ENCODE results near the gene UPF2. TPM values are rescaled to one million over a fixed set of nuclear protein-coding genes. Genes with fewer than 3 reads are reported as not detected.
"Not testable (repeated sequence)": the region's sequence is repeated elsewhere in the genome, so short reads cannot be mapped to it uniquely, and the experiment has no call there.

The UPF2 gene
- total RNA-seq, 1 donor from 2014 or later = 19.8 TPM

GRCh38 chr10:12050528-12050927 is 7.9 kb upstream of the UPF2 start:
- intact Hi-C loops (cut with DNase I) = no loop called here
- ATAC-seq (ENCODE audit: poor library complexity) = no peak
- DNase-seq = no peak

- DNase-seq (no peak), ATAC-seq (ENCODE audit: poor library complexity) (no peak)
- intact Hi-C loops (cut with DNase I) = no loop called here
Observed at GRCh38 chr10:12048547-12048946, 5.9 kb upstream of the UPF2 start.

- DNase-seq (no peak), ATAC-seq (ENCODE audit: poor library complexity) (no peak)
- intact Hi-C loops (cut with DNase I) = no loop called here
Observed at GRCh38 chr10:12045596-12045995, 3.0 kb upstream of the UPF2 start.

GRCh38 chr10:12042409-12042796 is 206 bp downstream of the UPF2 start:
- intact Hi-C loops (cut with DNase I) = loop anchor here (2.0 kb wide), 1 partner anchor 26 kb away; the partner anchor contains the start of gene DHTKD1
- DNase-seq = no peak
- ATAC-seq (ENCODE audit: poor library complexity) = peak; percentile 22

- no peak for ATAC-seq (ENCODE audit: poor library complexity)
- intact Hi-C loops (cut with DNase I) = loop anchor here (2.0 kb wide), 1 partner anchor 27 kb away; the partner anchor contains the start of gene DHTKD1
- no peak for DNase-seq
Observed at GRCh38 chr10:12041766-12042408, 722 bp downstream of the UPF2 start.

GRCh38 chr10:12036073-12036655 is 6.4 kb downstream of the UPF2 start:
- DNase-seq (no peak), ATAC-seq (ENCODE audit: poor library complexity) (peak; percentile 22)
- intact Hi-C loops (cut with DNase I) = no loop called here

- DNase-seq = no peak
Observed at GRCh38 chr10:12031404-12031803, 11.2 kb downstream of the UPF2 start.

GRCh38 chr10:12027539-12027938 is 15.1 kb downstream of the UPF2 start:
- intact Hi-C loops (cut with DNase I) = no loop called here
- ATAC-seq (ENCODE audit: poor library complexity) = no peak
- DNase-seq = no peak

More at GRCh38 chr10:12031404-12031803, 11.2 kb downstream of the UPF2 start:
- ATAC-seq (ENCODE audit: poor library complexity) = no peak
- intact Hi-C loops (cut with DNase I) = no loop called here

GRCh38 chr10:12025591-12025990 is 17.0 kb downstream of the UPF2 start:
- no peak for ATAC-seq (ENCODE audit: poor library complexity)
- intact Hi-C loops (cut with DNase I) = no loop called here

GRCh38 chr10:12022580-12023257 is 19.9 kb downstream of the UPF2 start:
- no peak for DNase-seq
- intact Hi-C loops (cut with DNase I) = no loop called here

More at GRCh38 chr10:12025591-12025990, 17.0 kb downstream of the UPF2 start:
- DNase-seq = no peak

GRCh38 chr10:12020574-12020973 is 22.0 kb downstream of the UPF2 start:
- intact Hi-C loops (cut with DNase I) = no loop called here
- ATAC-seq (ENCODE audit: poor library complexity) (no peak), DNase-seq (no peak)

More at GRCh38 chr10:12022580-12023257, 19.9 kb downstream of the UPF2 start:
- ATAC-seq (ENCODE audit: poor library complexity) = no peak

- DNase-seq = no peak
- intact Hi-C loops (cut with DNase I) = no loop called here
- ATAC-seq (ENCODE audit: poor library complexity) = no peak
Observed at GRCh38 chr10:12019283-12019971, 23.2 kb downstream of the UPF2 start.

GRCh38 chr10:12018438-12019282 is 23.9 kb downstream of the UPF2 start:
- ATAC-seq (ENCODE audit: poor library complexity) (no peak), DNase-seq (no peak)
- intact Hi-C loops (cut with DNase I) = no loop called here

GRCh38 chr10:12013926-12014325 is 28.7 kb downstream of the UPF2 start:
- no peak for DNase-seq
- ATAC-seq (ENCODE audit: poor library complexity) = no peak
- intact Hi-C loops (cut with DNase I) = no loop called here

GRCh38 chr10:12013391-12013790 is 29.2 kb downstream of the UPF2 start:
- ATAC-seq (ENCODE audit: poor library complexity); intact Hi-C loops (cut with DNase I); DNase-seq: not testable (repeated sequence)

- ATAC-seq (ENCODE audit: poor library complexity) (no peak), DNase-seq (no peak)
- intact Hi-C loops (cut with DNase I) = no loop called here
Observed at GRCh38 chr10:12010353-12010752, 32.3 kb downstream of the UPF2 start.

- DNase-seq; intact Hi-C loops (cut with DNase I); ATAC-seq (ENCODE audit: poor library complexity): not testable (repeated sequence)
Observed at GRCh38 chr10:12008842-12009241, 33.8 kb downstream of the UPF2 start.

GRCh38 chr10:12006671-12007070 is 35.9 kb downstream of the UPF2 start:
- no peak for ATAC-seq (ENCODE audit: poor library complexity)
- intact Hi-C loops (cut with DNase I) = no loop called here
- no peak for DNase-seq

Measured in Right ventricle myocardium superior (tissue), 1 donor.